ENCODE results near the gene ERICH6B.

- TF ChIP-seq CTCF (IDR thresholded peaks at IDR 0.05; ENCODE audit: insufficient read depth, low read depth, low read length) (no peak), EZH2 (IDR thresholded peaks at IDR 0.05; ENCODE audit: insufficient read depth, low read length) (no peak)
These were observed 87.7 kb downstream of the ERICH6B start for GRCh38 chr13:45527699-45528462.
